GM23338 (cell line): Measurements from ENCODE around the gene MICAL3. TPM values are rescaled to one million over a fixed set of nuclear protein-coding genes. Genes with fewer than 3 reads are reported as not detected.

Experiments used
- ATAC-seq: fragments of 200-7000 bp; cut with Tn5 transposase; 3 replicates; pipeline ENCODE4 v1.9.1; 2020
- DNase-seq: peaks from one replicate; pipeline ENCODE4 v3.0.0-alpha.2; 2015; ENCODE audit warnings: low spot score
- H2AFZ ChIP-seq: fragments of 200-600 bp; sonication (generic); 2 replicates; pipeline ENCODE4 v1.8.0; 2016; ENCODE audit warnings: antibody characterized with exemption, mild to moderate bottlenecking, moderate library complexity
- H3F3A ChIP-seq: fragments of 200-600 bp; sonication (generic); replicated peaks from 2 replicates; pipeline ENCODE4 v1.8.0; 2017; ENCODE audit warnings: antibody characterized with exemption, mixed run types, low read depth
- H3K27ac ChIP-seq: fragments of 200-600 bp; sonication (generic); 2 replicates; pipeline ENCODE4 v1.6.1; 2016; ENCODE audit warnings: low read depth
- H3K27me3 ChIP-seq: fragments of 200-600 bp; sonication (generic); 2 replicates; pipeline ENCODE4 v1.8.0; 2016; ENCODE audit warnings: mild to moderate bottlenecking, mixed run types, moderate library complexity; ENCODE audit not compliant: insufficient read depth
- H3K36me3 ChIP-seq: fragments of 200-600 bp; sonication (generic); 2 replicates; pipeline ENCODE4 v1.8.0; 2016; ENCODE audit warnings: mild to moderate bottlenecking; ENCODE audit not compliant: insufficient read depth
- H3K4me1 ChIP-seq: fragments of 200-600 bp; sonication (generic); 2 replicates; pipeline ENCODE4 v1.8.0; 2016; ENCODE audit warnings: mild to moderate bottlenecking, moderate library complexity; ENCODE audit not compliant: insufficient read depth
- H3K4me2 ChIP-seq: fragments of 200-600 bp; sonication (generic); 2 replicates; pipeline ENCODE4 v1.7.1; 2017; ENCODE audit warnings: mixed run types
- H3K4me3 ChIP-seq: fragments of 200-600 bp; sonication (generic); 2 replicates; pipeline ENCODE4 v1.6.1; 2016; ENCODE audit warnings: mixed run types
- H3K79me2 ChIP-seq: fragments of 200-600 bp; sonication (generic); replicated peaks from 2 replicates; pipeline ENCODE4 v1.8.0; 2017; ENCODE audit warnings: mild to moderate bottlenecking; ENCODE audit not compliant: insufficient read depth
- H3K9me2 ChIP-seq: fragments of 200-600 bp; sonication (generic); 2 replicates; pipeline ENCODE4 v1.8.0; 2017; ENCODE audit not compliant: insufficient read depth
- H4K20me1 ChIP-seq: fragments of 200-600 bp; sonication (generic); replicated peaks from 2 replicates; pipeline ENCODE4 v1.8.0; 2017; ENCODE audit warnings: mild to moderate bottlenecking; ENCODE audit not compliant: insufficient read depth
- H3K27ac Mint-ChIP-seq: 2 replicates; pipeline ENCODE4 v1.8.0; 2020; ENCODE audit warnings: inconsistent platforms, mild to moderate bottlenecking, moderate library complexity, mixed read lengths
- H3K27me3 Mint-ChIP-seq: 3 replicates; pipeline ENCODE4 v1.8.0; 2022; ENCODE audit warnings: low read depth, mild to moderate bottlenecking, moderate library complexity, mixed read lengths, inconsistent platforms; ENCODE audit not compliant: insufficient read depth, poor library complexity
- H3K36me3 Mint-ChIP-seq: 3 replicates; pipeline ENCODE4 v1.8.0; 2021; ENCODE audit warnings: low read depth, mild to moderate bottlenecking, inconsistent platforms, moderate library complexity, mixed read lengths
- H3K4me1 Mint-ChIP-seq: 3 replicates; pipeline ENCODE4 v1.8.0; 2020; ENCODE audit warnings: mild to moderate bottlenecking, inconsistent platforms, mixed read lengths
- H3K4me3 Mint-ChIP-seq: 3 replicates; pipeline ENCODE4 v1.8.0; 2021; ENCODE audit warnings: moderate library complexity, mild to moderate bottlenecking, inconsistent platforms, mixed read lengths
- H3K9me3 Mint-ChIP-seq: 3 replicates; pipeline ENCODE4 v1.8.0; 2020; ENCODE audit warnings: moderate library complexity, mild to moderate bottlenecking, inconsistent platforms, mixed read lengths
- CREB1 ChIP-seq: fragments of 250-450 bp; sonication (Bioruptor Pico); IDR thresholded peaks from 2 replicates; pipeline ENCODE4 v1.5.0; 2020; ENCODE audit warnings: low read depth, mild to moderate bottlenecking, moderate library complexity
- EZH2 ChIP-seq: fragments of 200-600 bp; sonication (generic); IDR thresholded peaks from one replicate; pipeline ENCODE4 v1.8.0; 2017; ENCODE audit warnings: antibody characterized with exemption, mild to moderate bottlenecking, low read depth; ENCODE audit not compliant: unreplicated experiment
- EZH2phosphoT487 ChIP-seq: fragments of 200-600 bp; sonication (generic); IDR thresholded peaks from one replicate; pipeline ENCODE4 v1.8.1; 2018; ENCODE audit warnings: antibody characterized with exemption; ENCODE audit not compliant: unreplicated experiment
- JUNB ChIP-seq: IDR thresholded peaks from one replicate; pipeline ENCODE4 v1.6.1; 2016; ENCODE audit warnings: antibody characterized with exemption; ENCODE audit not compliant: unreplicated experiment
- NANOG ChIP-seq: IDR thresholded peaks from 2 replicates; pipeline ENCODE4 v1.6.1; 2016; ENCODE audit warnings: antibody characterized with exemption, borderline replicate concordance
- POLR2AphosphoS5 ChIP-seq: IDR thresholded peaks from 2 replicates; pipeline ENCODE4 v1.6.1; 2016; ENCODE audit warnings: antibody characterized with exemption, low read depth
- STAT1 ChIP-seq: IDR thresholded peaks from one replicate; pipeline ENCODE4 v1.6.1; 2016; ENCODE audit warnings: antibody characterized with exemption; ENCODE audit not compliant: unreplicated experiment
- ZNF114 ChIP-seq: fragments of 250-450 bp; sonication (Bioruptor Pico); IDR thresholded peaks from 2 replicates; pipeline ENCODE4 v1.5.0; 2020; ENCODE audit warnings: mild to moderate bottlenecking, moderate library complexity
- ZNF331 ChIP-seq: fragments of 250-450 bp; sonication (Bioruptor Pico); IDR thresholded peaks from 2 replicates; pipeline ENCODE4 v1.5.0; 2020; ENCODE audit warnings: low read depth, mild to moderate bottlenecking, moderate library complexity
- polyA plus RNA-seq: library from polyadenylated mRNA; unstranded; fragments of >200 nt; fragmentation: Nextera tagmentation; extraction: Ambion mirVana; gene quantifications from 2 replicates; pipeline ENCODE4 v1.2.1, GENCODE V29; 2016
- total RNA-seq: library from RNA; depleted of rRNA; stranded (reverse); fragments of >200 nt; shearing (Covaris generic); gene quantifications from 2 replicates; pipeline ENCODE4 v1.2.3, GENCODE V29; 2014
- TF ChIP-seq, protein P1 (sequence below): IDR thresholded peaks from one replicate; pipeline ENCODE4 v1.6.1; 2018; ENCODE audit warnings: antibody characterized with exemption; ENCODE audit not compliant: unreplicated experiment
- TF ChIP-seq, protein P2 (sequence below): fragments of 250-450 bp; sonication (Bioruptor Pico); IDR thresholded peaks from 2 replicates; pipeline ENCODE4 v1.5.0; 2020; ENCODE audit warnings: mild to moderate bottlenecking, moderate library complexity
- TF ChIP-seq, protein P3 (sequence below): IDR thresholded peaks from 2 replicates; pipeline ENCODE4 v1.6.1; 2016; ENCODE audit warnings: antibody characterized with exemption
- TF ChIP-seq, protein P4 (sequence below), 2 experiments: fragments of 200-600 bp in 1 of 2; sonication (generic) in 1 of 2; conservative IDR thresholded peaks; 2 replicates each; pipeline versions ENCODE4 v1.5.1 to v1.6.1; 2016 to 2017; ENCODE audit warnings: antibody characterized with exemption in 2 of 2, low read depth in 2 of 2, mild to moderate bottlenecking in 2 of 2, moderate library complexity in 1 of 2

The MICAL3 gene
- total and polyA plus RNA-seq, 2 experiments from 2014 or later = 10.1 to 33.9 TPM

DNA sequence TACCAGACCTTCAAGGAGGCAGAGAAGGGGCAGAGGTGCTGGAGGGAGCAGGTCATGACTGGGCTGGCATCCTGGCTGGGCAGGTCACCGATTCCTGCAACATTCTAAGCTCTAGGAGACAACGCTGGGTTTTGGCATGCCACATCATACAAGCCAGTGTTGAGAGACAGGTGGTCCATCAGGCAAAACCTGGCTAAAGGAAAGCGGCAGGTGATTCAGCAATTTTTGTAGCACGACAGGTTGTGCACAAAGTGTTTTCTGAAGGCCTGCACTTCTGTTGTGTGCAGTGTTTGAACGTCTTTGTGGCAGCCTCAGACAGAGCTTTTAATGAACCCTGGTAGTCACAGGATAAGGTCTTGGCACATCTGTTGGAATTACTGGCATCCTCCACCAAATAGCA, 180.2 kb downstream of the MICAL3 start:
- Histone ChIP-seq H3K79me2 (no peaks in the 10 kb centered on the region), H3K27ac (no peak overlapping the region), H3K9me2 (no peaks in the 10 kb centered on the region), H3K4me3 (no peak overlapping the region), H4K20me1 (no peaks in the 10 kb centered on the region; the same call in 1 of the 2 replicates), H3F3A (no peaks in the 10 kb centered on the region), H3K4me2 (no peak overlapping the region), H3K27me3 (no peaks in the 10 kb centered on the region), H3K36me3 (no peaks in the 10 kb centered on the region), H2AFZ (no peak overlapping the region), H3K4me1 (no peaks in the 10 kb centered on the region)
- Mint-ChIP-seq H3K27me3 (peaks cover 2% of the 10 kb centered on the region), H3K36me3 (peaks cover 9% of the 10 kb centered on the region; the same call in 2 of the 3 replicates), H3K27ac (no peak overlapping the region), H3K4me1 (peaks cover 9% of the 10 kb centered on the region; the same call in 2 of the 3 replicates), H3K4me3 (no peak overlapping the region), H3K9me3 (no peaks in the 10 kb centered on the region)
- DNase-seq (no peak), ATAC-seq (no peak)
- no peak for TF ChIP-seq ZNF331 (CRISPR knock-in tag)
- TF ChIP-seq EZH2 = no peak
- TF ChIP-seq, protein P1, sequence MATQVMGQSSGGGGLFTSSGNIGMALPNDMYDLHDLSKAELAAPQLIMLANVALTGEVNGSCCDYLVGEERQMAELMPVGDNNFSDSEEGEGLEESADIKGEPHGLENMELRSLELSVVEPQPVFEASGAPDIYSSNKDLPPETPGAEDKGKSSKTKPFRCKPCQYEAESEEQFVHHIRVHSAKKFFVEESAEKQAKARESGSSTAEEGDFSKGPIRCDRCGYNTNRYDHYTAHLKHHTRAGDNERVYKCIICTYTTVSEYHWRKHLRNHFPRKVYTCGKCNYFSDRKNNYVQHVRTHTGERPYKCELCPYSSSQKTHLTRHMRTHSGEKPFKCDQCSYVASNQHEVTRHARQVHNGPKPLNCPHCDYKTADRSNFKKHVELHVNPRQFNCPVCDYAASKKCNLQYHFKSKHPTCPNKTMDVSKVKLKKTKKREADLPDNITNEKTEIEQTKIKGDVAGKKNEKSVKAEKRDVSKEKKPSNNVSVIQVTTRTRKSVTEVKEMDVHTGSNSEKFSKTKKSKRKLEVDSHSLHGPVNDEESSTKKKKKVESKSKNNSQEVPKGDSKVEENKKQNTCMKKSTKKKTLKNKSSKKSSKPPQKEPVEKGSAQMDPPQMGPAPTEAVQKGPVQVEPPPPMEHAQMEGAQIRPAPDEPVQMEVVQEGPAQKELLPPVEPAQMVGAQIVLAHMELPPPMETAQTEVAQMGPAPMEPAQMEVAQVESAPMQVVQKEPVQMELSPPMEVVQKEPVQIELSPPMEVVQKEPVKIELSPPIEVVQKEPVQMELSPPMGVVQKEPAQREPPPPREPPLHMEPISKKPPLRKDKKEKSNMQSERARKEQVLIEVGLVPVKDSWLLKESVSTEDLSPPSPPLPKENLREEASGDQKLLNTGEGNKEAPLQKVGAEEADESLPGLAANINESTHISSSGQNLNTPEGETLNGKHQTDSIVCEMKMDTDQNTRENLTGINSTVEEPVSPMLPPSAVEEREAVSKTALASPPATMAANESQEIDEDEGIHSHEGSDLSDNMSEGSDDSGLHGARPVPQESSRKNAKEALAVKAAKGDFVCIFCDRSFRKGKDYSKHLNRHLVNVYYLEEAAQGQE = no peak
- TF ChIP-seq, protein P2, sequence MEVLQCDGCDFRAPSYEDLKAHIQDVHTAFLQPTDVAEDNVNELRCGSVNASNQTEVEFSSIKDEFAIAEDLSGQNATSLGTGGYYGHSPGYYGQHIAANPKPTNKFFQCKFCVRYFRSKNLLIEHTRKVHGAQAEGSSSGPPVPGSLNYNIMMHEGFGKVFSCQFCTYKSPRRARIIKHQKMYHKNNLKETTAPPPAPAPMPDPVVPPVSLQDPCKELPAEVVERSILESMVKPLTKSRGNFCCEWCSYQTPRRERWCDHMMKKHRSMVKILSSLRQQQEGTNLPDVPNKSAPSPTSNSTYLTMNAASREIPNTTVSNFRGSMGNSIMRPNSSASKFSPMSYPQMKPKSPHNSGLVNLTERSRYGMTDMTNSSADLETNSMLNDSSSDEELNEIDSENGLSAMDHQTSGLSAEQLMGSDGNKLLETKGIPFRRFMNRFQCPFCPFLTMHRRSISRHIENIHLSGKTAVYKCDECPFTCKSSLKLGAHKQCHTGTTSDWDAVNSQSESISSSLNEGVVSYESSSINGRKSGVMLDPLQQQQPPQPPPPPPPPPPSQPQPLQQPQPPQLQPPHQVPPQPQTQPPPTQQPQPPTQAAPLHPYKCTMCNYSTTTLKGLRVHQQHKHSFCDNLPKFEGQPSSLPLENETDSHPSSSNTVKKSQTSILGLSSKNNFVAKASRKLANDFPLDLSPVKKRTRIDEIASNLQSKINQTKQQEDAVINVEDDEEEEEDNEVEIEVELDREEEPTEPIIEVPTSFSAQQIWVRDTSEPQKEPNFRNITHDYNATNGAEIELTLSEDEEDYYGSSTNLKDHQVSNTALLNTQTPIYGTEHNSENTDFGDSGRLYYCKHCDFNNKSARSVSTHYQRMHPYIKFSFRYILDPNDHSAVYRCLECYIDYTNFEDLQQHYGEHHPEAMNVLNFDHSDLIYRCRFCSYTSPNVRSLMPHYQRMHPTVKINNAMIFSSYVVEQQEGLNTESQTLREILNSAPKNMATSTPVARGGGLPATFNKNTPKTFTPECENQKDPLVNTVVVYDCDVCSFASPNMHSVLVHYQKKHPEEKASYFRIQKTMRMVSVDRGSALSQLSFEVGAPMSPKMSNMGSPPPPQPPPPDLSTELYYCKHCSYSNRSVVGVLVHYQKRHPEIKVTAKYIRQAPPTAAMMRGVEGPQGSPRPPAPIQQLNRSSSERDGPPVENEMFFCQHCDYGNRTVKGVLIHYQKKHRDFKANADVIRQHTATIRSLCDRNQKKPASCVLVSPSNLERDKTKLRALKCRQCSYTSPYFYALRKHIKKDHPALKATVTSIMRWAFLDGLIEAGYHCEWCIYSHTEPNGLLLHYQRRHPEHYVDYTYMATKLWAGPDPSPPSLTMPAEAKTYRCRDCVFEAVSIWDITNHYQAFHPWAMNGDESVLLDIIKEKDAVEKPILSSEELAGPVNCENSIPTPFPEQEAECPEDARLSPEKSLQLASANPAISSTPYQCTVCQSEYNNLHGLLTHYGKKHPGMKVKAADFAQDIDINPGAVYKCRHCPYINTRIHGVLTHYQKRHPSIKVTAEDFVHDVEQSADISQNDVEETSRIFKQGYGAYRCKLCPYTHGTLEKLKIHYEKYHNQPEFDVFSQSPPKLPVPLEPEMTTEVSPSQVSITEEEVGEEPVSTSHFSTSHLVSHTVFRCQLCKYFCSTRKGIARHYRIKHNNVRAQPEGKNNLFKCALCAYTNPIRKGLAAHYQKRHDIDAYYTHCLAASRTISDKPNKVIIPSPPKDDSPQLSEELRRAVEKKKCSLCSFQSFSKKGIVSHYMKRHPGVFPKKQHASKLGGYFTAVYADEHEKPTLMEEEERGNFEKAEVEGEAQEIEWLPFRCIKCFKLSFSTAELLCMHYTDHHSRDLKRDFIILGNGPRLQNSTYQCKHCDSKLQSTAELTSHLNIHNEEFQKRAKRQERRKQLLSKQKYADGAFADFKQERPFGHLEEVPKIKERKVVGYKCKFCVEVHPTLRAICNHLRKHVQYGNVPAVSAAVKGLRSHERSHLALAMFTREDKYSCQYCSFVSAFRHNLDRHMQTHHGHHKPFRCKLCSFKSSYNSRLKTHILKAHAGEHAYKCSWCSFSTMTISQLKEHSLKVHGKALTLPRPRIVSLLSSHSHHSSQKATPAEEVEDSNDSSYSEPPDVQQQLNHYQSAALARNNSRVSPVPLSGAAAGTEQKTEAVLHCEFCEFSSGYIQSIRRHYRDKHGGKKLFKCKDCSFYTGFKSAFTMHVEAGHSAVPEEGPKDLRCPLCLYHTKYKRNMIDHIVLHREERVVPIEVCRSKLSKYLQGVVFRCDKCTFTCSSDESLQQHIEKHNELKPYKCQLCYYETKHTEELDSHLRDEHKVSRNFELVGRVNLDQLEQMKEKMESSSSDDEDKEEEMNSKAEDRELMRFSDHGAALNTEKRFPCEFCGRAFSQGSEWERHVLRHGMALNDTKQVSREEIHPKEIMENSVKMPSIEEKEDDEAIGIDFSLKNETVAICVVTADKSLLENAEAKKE (CRISPR knock-in tag) = no peak
- TF ChIP-seq, protein P3, sequence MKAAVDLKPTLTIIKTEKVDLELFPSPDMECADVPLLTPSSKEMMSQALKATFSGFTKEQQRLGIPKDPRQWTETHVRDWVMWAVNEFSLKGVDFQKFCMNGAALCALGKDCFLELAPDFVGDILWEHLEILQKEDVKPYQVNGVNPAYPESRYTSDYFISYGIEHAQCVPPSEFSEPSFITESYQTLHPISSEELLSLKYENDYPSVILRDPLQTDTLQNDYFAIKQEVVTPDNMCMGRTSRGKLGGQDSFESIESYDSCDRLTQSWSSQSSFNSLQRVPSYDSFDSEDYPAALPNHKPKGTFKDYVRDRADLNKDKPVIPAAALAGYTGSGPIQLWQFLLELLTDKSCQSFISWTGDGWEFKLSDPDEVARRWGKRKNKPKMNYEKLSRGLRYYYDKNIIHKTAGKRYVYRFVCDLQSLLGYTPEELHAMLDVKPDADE = no peak
- TF ChIP-seq POLR2AphosphoS5 = no peak
- TF ChIP-seq, protein P4, sequence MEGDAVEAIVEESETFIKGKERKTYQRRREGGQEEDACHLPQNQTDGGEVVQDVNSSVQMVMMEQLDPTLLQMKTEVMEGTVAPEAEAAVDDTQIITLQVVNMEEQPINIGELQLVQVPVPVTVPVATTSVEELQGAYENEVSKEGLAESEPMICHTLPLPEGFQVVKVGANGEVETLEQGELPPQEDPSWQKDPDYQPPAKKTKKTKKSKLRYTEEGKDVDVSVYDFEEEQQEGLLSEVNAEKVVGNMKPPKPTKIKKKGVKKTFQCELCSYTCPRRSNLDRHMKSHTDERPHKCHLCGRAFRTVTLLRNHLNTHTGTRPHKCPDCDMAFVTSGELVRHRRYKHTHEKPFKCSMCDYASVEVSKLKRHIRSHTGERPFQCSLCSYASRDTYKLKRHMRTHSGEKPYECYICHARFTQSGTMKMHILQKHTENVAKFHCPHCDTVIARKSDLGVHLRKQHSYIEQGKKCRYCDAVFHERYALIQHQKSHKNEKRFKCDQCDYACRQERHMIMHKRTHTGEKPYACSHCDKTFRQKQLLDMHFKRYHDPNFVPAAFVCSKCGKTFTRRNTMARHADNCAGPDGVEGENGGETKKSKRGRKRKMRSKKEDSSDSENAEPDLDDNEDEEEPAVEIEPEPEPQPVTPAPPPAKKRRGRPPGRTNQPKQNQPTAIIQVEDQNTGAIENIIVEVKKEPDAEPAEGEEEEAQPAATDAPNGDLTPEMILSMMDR (conservative IDR thresholded peaks at IDR 0.05; ENCODE audit: low read depth in 2 of 2) = no peak
- no peak for TF ChIP-seq NANOG
- TF ChIP-seq JUNB = no peak
- no peak for TF ChIP-seq CREB1 (CRISPR knock-in tag)
- TF ChIP-seq STAT1 = no peak
- TF ChIP-seq EZH2phosphoT487 = no peak
- no peak for TF ChIP-seq ZNF114 (CRISPR knock-in tag)
